Progenitor cell of endocrine pancreas (in vitro differentiated cells): ENCODE measurements around the gene OPRD1. TPM values are rescaled to one million over a fixed set of nuclear protein-coding genes. Genes with fewer than 3 reads are reported as not detected.

Experiments used
- DNase-seq: peaks from one replicate; pipeline ENCODE4 v3.0.0; 2021; ENCODE audit warnings: low spot score; ENCODE audit not compliant: unreplicated experiment
- H3K27ac Mint-ChIP-seq: 2 replicates; pipeline ENCODE4 v1.8.0; 2021; ENCODE audit warnings: mild to moderate bottlenecking, moderate library complexity, mixed read lengths
- H3K27me3 Mint-ChIP-seq: 2 replicates; pipeline ENCODE4 v1.8.0; 2021; ENCODE audit warnings: mixed read lengths
- H3K36me3 Mint-ChIP-seq: 2 replicates; pipeline ENCODE4 v1.8.0; 2022; ENCODE audit warnings: mixed read lengths; ENCODE audit not compliant: insufficient read depth
- H3K4me1 Mint-ChIP-seq: 2 replicates; pipeline ENCODE4 v1.8.0; 2021; ENCODE audit warnings: low read depth, mixed read lengths
- H3K4me3 Mint-ChIP-seq: 2 replicates; pipeline ENCODE4 v1.8.0; 2021; ENCODE audit warnings: low read depth, mild to moderate bottlenecking, moderate library complexity, mixed read lengths
- H3K9me3 Mint-ChIP-seq: 2 replicates; pipeline ENCODE4 v1.8.0; 2021; ENCODE audit warnings: low read depth, mixed read lengths
- CTCF ChIP-seq: fragments of 200-600 bp; sonication (generic); IDR thresholded peaks from one replicate; pipeline ENCODE4 v1.5.0; 2021; ENCODE audit warnings: antibody characterized with exemption, mild to moderate bottlenecking; ENCODE audit not compliant: unreplicated experiment
- total RNA-seq: library from RNA; stranded (reverse); gene quantifications from 2 replicates; pipeline ENCODE4 v1.2.1, GENCODE V29; 2021

Gene OPRD1
- total RNA-seq, 1 donor from 2014 or later = 0.67 TPM

- Mint-ChIP-seq H3K4me3 (no peak overlapping the region), H3K27me3 (no peaks in the 10 kb centered on the region), H3K36me3 (no peaks in the 10 kb centered on the region), H3K9me3 (no peaks in the 10 kb centered on the region), H3K4me1 (peaks cover 25% of the 10 kb centered on the region), H3K27ac (peak overlapping the region; percentile 65)
- peak; percentile 86 for DNase-seq
- TF ChIP-seq CTCF = peak; percentile 96
These were observed 70.1 kb downstream of the OPRD1 start for GRCh38 chr1:28882009-28882628.

- Mint-ChIP-seq H3K27ac (peak overlapping the region; percentile 91), H3K4me1 (peaks cover 27% of the 10 kb centered on the region), H3K4me3 (no peak overlapping the region), H3K36me3 (no peaks in the 10 kb centered on the region), H3K27me3 (peaks cover 3% of the 10 kb centered on the region), H3K9me3 (no peaks in the 10 kb centered on the region)
- TF ChIP-seq CTCF = no peak
- DNase-seq = no peak
These were observed 71.3 kb downstream of the OPRD1 start for GRCh38 chr1:28883242-28883616.

GRCh38 chr1:28885472-28885877 lies 73.5 kb downstream of the OPRD1 start:
- no peak for TF ChIP-seq CTCF
- peaks cover 27% of the 10 kb centered on the region for H3K4me1 Mint-ChIP-seq
- H3K27ac Mint-ChIP-seq = peak overlapping the region; percentile 52
- peaks cover 10% of the 10 kb centered on the region for H3K27me3 Mint-ChIP-seq
- H3K36me3 Mint-ChIP-seq = no peaks in the 10 kb centered on the region
- no peak overlapping the region for H3K4me3 Mint-ChIP-seq
- DNase-seq = no peak
- no peaks in the 10 kb centered on the region for H3K9me3 Mint-ChIP-seq

- no peaks in the 10 kb centered on the region for H3K9me3 Mint-ChIP-seq
- no peak for TF ChIP-seq CTCF
- no peak for DNase-seq
- H3K27ac Mint-ChIP-seq = peak overlapping the region; percentile 82
- H3K27me3 Mint-ChIP-seq = peaks cover 10% of the 10 kb centered on the region
- H3K4me3 Mint-ChIP-seq = peak overlapping the region; percentile 78
- no peaks in the 10 kb centered on the region for H3K36me3 Mint-ChIP-seq
- H3K4me1 Mint-ChIP-seq = peaks cover 27% of the 10 kb centered on the region
These were observed 74.2 kb downstream of the OPRD1 start for GRCh38 chr1:28885977-28886730.

- peak; percentile 89 for DNase-seq
These were observed 74.9 kb downstream of the OPRD1 start for GRCh38 chr1:28886731-28887418.

More at GRCh38 chr1:28886731-28887418, 74.9 kb downstream of the OPRD1 start:
- H3K4me1 Mint-ChIP-seq = peaks cover 24% of the 10 kb centered on the region
- H3K4me3 Mint-ChIP-seq = peak overlapping the region; percentile 78
- no peaks in the 10 kb centered on the region for H3K9me3 Mint-ChIP-seq
- TF ChIP-seq CTCF = peak; percentile 21
- no peaks in the 10 kb centered on the region for H3K36me3 Mint-ChIP-seq
- peak overlapping the region; percentile 82 for H3K27ac Mint-ChIP-seq
- peaks cover 10% of the 10 kb centered on the region for H3K27me3 Mint-ChIP-seq
